GM19099 (cell line): Measurements from ENCODE around the gene NARS2.

Source experiments
- POLR2A ChIP-seq: IDR thresholded peaks from 3 replicates; pipeline ENCODE4 v1.6.1; 2011; ENCODE audit warnings: low read depth; ENCODE audit not compliant: insufficient read length; ENCODE audit errors: extremely low read depth

NARS2 gene, protein sequence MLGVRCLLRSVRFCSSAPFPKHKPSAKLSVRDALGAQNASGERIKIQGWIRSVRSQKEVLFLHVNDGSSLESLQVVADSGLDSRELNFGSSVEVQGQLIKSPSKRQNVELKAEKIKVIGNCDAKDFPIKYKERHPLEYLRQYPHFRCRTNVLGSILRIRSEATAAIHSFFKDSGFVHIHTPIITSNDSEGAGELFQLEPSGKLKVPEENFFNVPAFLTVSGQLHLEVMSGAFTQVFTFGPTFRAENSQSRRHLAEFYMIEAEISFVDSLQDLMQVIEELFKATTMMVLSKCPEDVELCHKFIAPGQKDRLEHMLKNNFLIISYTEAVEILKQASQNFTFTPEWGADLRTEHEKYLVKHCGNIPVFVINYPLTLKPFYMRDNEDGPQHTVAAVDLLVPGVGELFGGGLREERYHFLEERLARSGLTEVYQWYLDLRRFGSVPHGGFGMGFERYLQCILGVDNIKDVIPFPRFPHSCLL

DNA sequence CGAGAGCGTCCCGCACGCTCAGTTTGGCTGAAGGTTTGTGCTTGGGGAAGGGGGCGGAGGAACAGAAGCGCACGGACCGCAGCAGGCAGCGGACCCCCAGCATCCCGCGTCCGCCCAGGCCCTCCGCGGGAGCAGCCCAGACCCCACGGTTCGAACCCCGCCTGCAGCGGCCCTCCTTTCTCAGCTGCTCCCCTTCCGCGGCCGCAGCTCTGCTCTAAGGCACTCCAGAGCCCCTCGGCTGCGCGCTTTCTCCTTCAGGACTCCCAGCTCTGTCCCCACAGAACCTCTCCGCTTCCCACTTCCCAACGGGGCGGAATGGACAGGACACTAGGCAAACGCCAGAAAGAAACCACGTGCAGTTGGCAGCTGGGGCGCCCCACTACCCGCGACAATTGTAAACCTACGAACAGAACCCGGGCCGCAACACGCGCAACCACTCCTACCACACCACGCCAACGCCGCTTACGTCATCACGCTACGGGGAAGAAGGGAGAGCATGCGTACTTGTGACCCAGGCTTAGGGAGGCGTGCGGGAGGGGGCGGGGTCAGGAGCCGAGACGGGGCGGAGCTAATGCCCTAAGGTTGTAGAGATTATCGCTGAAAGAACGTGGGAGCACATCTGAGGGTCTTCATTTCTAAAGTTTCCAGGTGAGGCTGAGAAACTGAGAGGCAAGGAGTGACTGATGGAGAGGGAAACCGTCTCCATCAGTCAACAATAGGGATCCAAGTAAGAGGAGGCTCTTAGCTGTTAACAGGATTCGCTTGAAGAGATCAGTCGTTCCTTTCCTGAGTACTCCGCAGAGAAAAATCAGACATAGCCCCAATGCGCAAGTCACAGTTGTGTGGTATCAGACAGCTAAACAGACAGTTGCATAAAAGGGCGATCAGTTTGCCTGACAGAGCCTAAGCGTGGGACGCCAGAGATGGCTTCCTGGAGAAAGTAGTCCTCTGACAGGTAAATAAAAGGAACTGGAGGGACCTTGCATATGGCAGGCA is at the start of gene NARS2:
Gene NARS2, minus strand, starts transcription at position 479 of the 996 bp plus-strand sequence. Its CDS starts 376 bp downstream, at position 103.
- peak; percentile 82 for TF ChIP-seq POLR2A

DNA sequence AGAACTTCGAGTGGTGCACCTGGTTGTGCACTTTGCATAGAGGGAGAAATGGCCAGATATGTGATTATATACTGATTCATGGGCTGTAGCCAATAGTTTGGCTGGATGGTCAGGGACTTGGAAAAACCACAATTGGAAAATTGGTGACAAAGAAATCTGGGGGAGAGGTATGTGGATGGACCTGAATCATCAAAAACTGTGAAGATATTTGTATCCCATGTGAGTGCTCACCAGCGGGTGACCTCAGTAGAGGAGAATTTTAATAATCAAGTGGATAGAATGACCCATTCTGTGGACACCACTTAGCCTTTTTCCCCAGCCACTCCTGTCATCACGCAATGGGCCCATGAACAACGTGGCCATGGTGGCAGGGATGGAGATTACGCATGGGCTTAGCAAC is 48.0 kb upstream of the NARS2 start:
- TF ChIP-seq POLR2A, result no peak

DNA sequence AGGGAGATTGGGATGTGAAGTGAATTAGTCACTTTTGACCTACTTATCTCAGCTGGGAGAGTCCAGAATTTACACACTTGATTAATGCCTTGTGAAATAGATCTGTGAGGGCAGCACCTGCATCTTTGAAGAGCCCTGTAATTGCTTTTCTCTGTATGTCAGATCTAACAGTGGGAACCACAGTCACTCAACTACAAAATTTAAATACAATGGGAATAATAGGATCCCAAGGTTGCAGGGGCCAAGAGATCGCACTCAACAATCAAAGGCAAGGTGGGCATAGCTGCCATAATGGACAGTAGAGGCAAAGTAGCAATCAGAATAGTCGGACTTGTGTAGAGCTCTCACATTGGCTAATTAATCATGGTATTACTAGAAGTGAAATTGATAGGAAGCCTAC is 45.5 kb upstream of the NARS2 start:
- TF ChIP-seq POLR2A, result no peak

DNA sequence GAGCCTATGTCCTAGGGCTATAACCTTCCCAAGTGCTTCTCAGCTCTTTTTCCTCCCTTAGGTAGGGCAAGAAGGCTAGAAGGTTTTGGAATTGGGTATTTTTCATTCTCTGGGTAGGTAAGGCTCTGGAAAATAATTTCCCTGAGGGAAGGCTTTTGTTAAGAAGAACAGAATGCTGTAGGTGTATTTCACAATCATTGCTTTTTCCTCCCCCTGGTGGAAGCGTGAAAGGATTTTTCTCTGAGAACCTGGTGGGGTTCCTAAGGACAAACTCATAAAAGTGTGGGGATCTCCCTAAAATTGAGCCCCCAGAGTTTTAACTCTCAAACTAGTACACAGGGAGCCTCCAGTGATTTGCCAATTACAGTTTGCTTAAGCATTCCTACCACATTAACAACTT is 41.1 kb upstream of the NARS2 start:
- no peak for TF ChIP-seq POLR2A

DNA sequence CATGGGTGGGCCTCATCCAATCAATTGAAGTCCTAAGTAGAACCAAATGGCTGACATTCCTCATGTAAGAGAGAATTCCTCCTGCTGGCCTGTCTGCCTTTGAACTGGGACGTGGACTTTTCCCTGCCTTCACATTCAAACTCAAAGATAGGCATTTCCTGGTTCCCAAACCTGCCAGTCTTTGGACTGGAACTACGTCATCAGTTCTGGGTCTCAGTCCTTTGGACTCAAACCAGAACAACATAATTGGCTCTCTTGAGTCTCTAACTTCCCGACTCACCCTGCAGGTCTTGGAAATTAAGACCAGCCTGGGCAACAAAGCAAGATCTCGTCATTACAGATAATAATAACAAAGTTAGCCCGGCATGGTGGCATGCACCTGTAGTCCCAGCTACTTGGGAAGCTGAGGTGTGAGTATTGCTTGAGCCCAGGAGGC is 38.7 kb upstream of the NARS2 start:
- no peak for TF ChIP-seq POLR2A

DNA sequence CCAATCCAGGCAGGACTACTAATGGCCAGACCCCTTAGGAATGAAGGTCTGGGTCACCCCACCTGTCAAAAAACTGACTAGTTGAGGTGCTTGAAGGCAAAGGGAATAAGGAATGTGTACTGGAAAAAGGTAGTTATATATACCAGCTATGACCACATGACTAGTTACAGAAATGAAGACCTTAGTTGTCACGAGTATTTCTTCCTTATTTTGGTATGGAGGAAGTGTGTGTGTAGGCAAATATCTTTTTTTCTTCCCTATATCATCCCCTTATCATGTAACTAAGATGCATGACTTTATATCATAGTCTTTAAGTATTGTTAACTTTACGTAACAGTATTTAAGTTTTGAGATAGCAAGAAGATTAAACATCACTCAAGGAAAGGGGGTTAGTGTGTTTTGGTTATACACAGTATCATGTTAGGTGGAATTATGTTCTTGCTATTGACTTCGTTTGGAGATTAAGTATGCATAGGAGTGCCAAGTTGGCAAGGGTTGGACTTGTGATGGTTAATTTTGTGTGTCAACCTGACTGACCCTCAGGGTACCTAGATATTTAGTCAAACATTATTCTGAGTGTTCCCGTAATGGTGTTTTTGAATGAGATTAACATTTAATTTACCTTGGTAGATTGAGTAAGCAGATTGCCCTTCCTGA is 38.2 kb upstream of the NARS2 start:
- TF ChIP-seq POLR2A, result no peak

DNA sequence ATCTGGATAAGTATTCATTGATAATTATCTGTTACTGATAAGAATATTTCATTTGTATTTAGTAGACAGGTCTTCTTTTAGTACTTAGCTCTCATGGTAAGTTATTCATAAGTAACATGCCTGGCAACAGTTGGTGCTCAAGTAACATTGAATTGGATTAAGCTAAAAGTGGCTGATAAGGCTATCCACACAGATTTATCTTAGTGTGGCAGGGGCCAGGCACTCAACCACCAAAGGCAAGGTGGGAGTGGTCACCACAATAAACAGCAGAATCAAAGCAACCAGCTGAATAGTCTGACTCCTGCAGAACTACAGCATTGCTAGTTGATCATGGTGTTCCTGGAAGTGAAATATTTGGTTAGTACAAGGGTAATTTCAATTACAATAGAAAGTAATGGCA is 33.0 kb upstream of the NARS2 start:
- TF ChIP-seq POLR2A, result no peak

DNA sequence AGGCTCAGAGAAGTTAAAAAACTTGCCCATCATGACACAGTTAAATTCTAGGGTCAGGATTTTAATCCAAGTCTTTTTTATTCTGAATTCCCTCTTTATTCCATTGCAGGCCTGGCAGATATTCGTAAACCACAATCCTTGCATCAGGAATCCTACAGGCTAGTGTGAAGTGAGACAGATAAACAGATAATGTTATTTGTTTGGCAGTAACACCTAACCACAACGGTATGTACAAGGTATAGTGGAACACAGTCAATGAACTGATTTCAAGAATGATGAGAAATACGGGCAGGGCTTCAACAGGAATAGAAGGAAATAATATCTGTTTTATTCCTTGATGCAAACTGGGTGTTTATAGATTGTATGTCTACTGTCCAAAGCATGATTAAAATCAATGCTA is 32.0 kb upstream of the NARS2 start:
- no peak for TF ChIP-seq POLR2A

DNA sequence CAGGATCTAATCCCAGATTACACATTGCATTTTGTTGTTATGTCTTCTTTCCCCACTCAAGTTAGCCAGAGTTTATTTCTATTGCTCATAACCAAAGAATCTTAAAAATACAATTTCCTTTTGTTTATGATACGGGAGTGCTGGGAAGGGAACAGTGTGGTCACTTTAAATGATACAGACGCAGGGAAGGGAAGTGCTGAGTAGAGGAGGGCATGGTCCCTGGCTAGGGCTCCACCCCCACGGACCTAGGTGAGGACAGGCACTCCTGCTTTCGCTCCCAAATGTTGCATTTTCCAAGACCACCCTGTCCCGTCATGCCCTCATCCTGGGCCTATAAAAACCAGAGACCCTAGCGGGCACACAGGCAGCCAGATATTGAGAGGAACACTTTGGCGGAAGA is 30.6 kb upstream of the NARS2 start:
- TF ChIP-seq POLR2A, result no peak

DNA sequence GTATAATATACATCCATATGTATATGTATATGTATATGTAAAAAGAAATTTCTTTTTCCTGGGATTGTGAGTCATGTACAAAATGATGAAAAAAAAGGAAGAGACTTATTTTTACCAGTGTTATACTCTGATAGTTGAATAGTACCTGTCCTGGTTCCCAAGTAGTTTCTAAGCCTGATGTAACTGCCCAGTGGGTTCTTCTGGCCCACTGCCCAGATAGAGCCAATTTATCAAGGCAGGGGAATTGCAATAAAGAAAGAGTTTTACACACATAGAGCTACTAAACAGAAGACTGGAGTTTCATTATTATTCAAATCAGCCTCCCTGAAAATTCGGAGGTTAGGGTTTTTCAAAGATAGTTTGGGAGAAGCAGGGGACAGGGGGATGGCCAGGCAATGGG is 29.1 kb upstream of the NARS2 start:
- no peak for TF ChIP-seq POLR2A

DNA sequence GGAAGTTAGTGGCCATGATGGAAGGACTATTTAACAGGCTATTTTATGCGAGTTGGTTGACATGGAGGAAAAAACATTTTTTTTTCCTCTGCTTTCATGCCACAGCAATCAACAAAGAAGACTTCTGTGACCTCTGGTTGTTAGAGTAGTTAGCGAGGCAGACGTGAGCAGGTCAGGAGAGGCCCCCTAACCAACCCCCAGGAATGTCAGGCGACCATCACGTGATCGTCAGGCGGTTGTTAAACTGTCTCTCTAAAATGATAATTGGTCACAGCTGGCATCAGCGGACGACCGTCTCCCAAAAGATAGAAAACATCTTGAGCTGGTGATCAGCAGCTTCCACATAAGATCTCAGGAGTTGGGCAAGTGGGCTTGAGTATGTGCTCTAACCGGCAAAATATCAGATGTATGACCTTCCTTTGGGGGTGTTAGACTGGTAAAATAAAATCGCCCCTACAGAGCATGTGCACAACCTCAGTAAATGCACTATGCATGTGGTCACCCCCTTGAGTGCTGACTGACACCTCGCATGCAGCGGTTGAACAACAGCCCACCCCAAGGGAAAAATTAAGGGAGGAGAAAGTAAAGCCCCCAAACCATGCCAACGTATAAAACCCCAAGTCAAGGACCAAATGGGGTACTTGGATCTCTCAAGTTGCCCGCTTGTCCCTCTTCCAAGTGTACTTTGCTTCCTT is 20.9 kb upstream of the NARS2 start:
- no peak for TF ChIP-seq POLR2A

DNA sequence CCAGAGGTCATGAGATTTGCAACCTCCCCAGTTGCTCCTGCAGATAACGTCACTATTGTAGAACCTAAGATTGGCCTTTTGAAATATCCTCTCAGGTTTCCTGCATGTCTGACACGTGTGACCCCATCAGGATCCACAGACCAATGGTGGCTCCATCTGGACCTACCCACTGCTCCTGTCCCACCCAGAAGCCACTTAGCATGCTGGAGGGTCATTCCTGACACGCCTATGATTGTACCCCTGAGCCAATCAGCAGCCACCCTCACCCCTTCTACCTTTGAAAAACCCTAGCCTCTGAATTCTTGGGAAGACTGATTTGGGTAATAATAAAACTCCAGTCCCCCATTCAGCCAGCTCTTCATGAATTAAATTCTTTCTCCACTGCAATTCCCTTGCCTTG is 20.1 kb upstream of the NARS2 start:
- no peak for TF ChIP-seq POLR2A

DNA sequence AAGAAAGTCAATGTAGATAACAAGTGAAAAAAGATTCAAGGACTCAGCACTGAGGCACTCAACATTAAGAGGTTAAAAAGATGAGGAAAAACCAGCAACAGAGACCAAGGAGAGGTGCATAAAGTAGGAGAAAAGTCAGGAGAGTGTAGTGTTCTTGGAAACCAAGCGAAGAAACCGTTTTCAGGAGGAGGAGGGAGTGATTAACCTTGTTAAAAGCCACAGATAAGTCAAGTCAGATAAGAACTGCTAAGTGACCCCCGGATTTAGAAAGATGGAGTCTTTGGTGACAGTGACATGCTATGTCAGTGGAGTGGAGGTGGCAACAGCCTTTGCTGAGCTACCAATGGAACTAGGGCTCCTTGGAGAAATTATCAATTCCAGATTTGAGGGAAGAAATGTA is 13.9 kb upstream of the NARS2 start:
- TF ChIP-seq POLR2A, result no peak

DNA sequence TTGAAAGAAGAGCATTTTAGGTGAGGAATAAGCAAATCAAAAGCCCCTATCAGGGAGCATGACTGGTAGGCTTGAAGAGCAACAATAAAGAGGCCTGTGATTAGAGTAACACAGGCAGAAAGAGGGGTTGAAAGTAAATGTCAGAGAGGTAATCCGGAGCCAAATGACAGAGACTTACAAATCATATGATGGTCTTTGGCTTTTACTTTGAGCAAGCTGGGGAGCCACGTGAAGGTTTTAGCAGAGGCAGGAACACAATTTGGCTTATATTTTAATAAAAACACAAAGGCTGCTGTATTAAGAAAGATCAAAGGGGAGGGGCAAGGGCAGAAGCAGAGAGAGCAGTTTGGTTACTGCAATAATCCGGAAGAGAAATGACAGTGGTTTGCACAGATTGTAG is 12.8 kb upstream of the NARS2 start:
- no peak for TF ChIP-seq POLR2A
